Hepatocyte (in vitro differentiated cells): ENCODE measurements around the gene NINJ1.

Experiments
- EZH2phosphoT487 ChIP-seq: fragments of 200-600 bp; sonication (generic); IDR thresholded peaks from one replicate; pipeline ENCODE4 v1.6.1; 2018; ENCODE audit warnings: antibody characterized with exemption, mild to moderate bottlenecking, low read depth, moderate library complexity; ENCODE audit not compliant: unreplicated experiment, severe bottlenecking
- TF ChIP-seq, protein P1 (sequence below): fragments of 200-600 bp; sonication (generic); IDR thresholded peaks from 2 replicates; pipeline ENCODE4 v1.5.1; 2016; ENCODE audit warnings: antibody characterized with exemption, mild to moderate bottlenecking; ENCODE audit not compliant: poor library complexity

DNA sequence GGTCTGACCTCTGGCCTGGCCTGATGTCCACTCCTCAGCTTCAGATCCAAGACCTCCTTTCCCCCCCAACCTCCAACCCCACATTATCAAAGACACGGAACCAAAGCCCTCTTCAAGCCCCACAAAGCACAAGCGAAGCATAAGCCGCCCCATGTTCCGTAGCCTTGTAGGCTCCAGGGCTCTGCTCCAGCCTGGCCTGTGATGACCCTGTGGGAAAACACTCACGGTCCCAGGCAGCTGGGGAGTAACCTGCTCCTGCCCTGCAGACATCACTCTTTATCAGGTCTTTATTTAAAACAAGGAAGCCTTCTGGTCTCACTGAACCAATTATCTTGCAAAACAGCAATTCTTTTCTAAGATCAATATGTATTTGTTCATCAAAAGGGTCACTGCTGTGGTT lies 34.5 kb upstream of the NINJ1 start:
- TF ChIP-seq, protein P1, sequence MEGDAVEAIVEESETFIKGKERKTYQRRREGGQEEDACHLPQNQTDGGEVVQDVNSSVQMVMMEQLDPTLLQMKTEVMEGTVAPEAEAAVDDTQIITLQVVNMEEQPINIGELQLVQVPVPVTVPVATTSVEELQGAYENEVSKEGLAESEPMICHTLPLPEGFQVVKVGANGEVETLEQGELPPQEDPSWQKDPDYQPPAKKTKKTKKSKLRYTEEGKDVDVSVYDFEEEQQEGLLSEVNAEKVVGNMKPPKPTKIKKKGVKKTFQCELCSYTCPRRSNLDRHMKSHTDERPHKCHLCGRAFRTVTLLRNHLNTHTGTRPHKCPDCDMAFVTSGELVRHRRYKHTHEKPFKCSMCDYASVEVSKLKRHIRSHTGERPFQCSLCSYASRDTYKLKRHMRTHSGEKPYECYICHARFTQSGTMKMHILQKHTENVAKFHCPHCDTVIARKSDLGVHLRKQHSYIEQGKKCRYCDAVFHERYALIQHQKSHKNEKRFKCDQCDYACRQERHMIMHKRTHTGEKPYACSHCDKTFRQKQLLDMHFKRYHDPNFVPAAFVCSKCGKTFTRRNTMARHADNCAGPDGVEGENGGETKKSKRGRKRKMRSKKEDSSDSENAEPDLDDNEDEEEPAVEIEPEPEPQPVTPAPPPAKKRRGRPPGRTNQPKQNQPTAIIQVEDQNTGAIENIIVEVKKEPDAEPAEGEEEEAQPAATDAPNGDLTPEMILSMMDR, result no peak
- no peak for TF ChIP-seq EZH2phosphoT487
